Muscle of back (tissue), 11 donors: ENCODE data around the gene HSPB6. TPM values are rescaled to one million over a fixed set of nuclear protein-coding genes. Genes with fewer than 3 reads are reported as not detected.

Experiments used
- DNase-seq, 3 donors: peaks; one replicate each; pipeline versions ENCODE4 v3.0.0 to v3.0.0-alpha.2; 2013
- polyA plus RNA-seq, 10 donors: library from polyadenylated mRNA; unstranded; fragments of 120-200 nt; gene quantifications; one replicate each; pipeline ENCODE4 v1.2.1, GENCODE V29; 2013; ENCODE audit not compliant: insufficient read length in 10 of 10

The HSPB6 gene
- polyA plus RNA-seq, 10 donors: 193 to 769 (median 611) TPM

DNA sequence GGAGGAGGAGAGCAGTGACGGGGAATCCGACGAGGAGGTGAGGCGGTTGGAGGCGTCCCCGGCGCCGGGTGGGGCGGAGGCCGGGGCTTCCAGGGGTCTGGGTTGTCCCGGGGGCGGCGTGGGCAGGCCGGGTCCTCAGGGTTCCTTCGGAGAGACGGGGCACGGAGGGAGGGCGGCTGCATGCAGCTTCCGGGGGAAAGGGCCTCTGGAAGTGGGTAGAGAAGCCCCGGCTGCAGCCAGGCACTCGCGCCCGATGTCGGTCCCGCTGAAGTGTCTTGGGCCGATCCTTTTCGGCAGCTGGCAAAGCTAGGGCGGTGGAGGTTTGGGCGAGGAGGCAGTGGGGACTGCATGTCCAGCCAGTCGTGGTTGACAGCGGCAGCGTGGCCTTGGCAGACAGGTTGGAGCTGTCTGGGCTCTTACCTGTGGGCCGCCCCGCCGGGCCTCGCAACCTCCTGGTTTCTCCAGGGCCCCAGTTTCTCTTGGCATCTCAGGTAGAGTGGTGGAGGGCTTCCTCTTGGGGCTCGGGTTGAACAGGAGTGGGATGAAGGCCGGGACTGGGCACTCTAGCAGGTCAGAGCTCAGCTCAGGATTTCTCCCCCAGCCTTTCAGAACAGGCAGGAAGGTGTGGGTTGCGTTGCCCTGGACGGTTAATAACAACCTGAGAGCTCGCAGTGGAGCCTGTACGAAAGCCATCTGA is 38.3 kb downstream of the HSPB6 start:
- DNase-seq: peak in 1 of 3 donors; percentile 54

DNA sequence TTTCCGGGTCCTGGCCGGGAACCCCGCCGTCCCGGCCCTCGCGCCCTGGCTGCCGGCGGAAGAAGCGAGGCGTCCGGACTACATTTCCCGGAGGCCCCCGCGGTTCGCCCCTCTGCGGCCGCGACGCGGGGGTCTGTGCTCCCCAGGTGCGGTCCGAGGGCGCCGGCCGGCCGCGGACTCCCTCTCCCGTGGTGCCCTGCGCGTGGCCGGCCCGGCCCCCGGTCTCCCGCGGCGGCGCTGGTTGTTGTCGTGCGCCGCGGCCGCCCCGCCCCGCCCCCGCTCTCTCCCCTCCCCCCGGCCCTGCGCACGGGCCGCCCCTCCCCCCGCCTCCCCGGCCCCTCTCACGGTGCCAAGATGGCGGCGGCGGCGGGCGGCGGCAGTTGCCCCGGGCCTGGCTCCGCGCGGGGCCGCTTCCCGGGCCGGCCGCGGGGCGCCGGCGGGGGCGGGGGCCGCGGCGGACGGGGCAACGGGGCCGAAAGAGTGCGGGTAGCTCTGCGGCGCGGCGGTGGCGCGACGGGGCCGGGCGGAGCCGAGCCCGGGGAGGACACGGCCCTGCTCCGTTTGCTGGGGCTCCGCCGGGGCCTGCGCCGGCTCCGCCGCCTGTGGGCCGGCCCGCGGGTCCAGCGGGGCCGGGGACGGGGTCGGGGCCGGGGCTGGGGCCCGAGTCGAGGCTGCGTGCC is 39.0 kb downstream of the HSPB6 start, which contains the start of gene KMT2B:
Gene KMT2B, plus strand, starts transcription at position 339 of the 680 bp plus-strand sequence. Its CDS starts 16 bp downstream, at position 355.
- peak in 2 of 3 donors; percentile 96 for DNase-seq

- peak; percentile 74 to 99 (median 89) for DNase-seq
Measured at GRCh38 chr19:35716801-35717664, 39.8 kb downstream of the HSPB6 start.

- peak in 1 of 3 donors; percentile 68 for DNase-seq
Measured at GRCh38 chr19:35715981-35716800, 40.6 kb downstream of the HSPB6 start.

DNA sequence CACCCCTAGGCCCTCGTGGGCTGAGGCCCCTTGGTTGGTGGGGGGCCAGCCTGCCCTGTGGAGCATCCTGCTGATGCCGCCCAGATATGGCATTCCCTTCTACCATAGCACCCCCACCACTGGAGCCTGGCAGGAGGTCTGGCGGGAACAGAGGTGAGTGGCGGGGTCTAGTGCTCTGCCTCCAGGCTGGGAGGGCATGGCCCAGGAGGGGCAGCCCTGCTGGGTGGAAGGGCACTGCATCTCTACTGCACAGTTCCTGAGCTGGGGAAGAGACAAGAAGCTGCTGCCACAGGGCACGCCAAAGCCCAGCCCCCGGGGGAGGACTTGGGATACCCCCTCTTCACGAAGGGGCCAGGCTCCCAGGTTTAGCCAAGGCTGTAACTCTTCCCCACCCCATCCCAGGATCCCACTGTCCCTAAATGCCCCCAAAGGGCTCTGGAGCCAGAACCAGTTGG is 41.4 kb downstream of the HSPB6 start:
- DNase-seq: no peak

DNA sequence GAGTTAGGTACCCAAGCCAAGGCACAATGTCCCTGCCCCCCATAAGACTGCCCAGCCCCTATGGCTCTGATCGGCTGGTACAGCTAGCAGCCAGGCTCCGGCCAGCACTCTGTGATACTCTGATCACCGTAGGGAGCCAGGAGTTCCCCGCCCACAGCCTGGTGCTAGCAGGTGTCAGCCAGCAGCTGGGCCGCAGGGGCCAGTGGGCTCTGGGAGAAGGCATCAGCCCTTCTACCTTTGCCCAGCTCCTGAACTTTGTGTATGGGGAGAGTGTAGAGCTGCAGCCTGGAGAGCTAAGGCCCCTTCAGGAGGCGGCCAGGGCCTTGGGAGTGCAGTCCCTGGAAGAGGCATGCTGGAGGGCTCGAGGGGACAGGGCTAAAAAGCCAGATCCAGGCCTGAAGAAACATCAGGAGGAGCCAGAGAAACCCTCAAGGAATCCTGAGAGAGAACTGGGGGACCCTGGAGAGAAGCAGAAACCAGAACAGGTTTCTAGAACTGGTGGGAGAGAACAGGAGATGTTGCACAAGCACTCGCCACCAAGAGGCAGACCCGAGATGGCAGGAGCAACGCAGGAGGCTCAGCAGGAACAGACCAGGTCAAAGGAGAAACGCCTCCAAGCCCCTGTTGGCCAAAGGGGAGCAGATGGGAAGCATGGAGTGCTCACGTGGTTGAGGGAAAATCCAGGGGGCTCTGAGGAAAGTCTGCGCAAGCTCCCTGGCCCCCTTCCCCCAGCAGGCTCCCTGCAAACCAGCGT is 42.1 kb downstream of the HSPB6 start:
- no peak for DNase-seq

DNA sequence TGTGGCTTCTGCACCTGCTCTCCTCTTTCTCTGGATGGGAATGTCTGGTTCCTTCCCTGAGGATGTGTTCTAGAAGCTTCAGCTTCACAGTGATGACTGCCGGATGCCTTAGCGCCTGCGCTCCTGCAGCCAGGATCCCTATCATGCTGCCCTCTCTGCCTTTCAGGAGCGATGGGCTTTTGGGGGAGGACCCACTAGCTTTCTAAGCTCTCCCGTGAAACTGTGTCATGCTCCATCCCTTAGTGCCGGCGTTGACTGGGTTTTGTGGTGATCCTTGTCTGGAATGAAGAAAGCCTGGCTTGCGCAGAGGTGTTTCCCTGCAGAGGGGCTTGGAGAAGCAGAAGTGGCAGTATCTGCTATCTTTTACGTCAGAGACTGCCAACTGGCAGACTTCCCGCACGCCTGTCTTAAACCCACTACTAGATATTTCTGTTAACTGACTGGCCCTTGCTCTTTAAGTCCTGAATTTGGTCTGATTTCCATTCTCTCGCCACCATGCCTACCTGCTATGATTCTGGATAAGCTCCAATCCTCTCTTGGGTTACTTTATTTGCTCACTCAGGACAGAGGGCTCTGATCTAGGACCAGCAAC is 42.8 kb downstream of the HSPB6 start:
- DNase-seq: no peak

GRCh38 chr19:35713506-35713850 is 43.4 kb downstream of the HSPB6 start:
- no peak for DNase-seq

- DNase-seq: no peak
Measured at GRCh38 chr19:35712567-35713505, 44.0 kb downstream of the HSPB6 start.

DNA sequence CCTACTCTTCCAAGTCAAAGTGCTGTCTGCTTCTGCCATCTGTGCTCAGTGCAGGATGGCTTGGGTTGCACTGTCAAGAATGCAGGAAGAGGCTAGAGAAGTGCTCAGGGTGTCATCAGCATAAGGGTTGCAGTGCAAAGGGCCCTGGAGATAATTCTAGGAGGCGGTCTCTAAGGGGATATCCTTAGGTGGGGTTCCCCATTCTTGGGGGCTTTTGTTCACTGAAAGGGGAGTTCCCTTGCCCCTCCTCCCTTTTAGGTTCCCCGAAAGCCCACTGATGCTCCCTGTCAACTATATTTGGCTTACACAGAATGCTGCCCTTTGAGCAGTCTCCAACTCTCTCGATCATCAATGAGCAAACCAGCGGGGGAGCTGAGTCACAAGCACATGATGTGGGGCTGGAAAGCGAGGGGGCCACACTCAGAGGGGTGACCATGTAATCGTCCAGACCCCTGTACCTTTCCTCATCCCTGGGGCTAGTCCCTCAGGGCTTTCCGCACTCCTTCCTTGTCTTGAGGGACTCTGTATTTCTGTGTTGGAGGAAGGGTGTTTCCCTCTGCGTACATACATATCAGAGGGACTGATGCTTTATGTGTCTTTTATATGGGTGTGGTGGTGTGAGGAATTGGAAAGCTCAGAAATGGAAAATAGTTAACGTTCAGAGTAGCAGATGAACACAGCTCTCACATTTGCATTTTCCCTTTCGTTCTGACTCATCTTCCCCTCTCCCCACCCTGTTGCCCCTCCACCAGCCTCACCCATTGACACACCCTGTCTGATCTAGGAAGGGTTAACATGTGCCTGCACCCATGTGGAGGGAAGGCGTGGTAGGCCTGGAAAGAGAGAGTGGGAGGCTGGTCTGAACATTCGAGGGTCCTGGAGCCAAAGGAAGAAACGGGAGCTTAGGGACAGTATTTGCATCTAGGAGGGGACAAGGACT is 45.8 kb downstream of the HSPB6 start:
- DNase-seq: no peak

DNA sequence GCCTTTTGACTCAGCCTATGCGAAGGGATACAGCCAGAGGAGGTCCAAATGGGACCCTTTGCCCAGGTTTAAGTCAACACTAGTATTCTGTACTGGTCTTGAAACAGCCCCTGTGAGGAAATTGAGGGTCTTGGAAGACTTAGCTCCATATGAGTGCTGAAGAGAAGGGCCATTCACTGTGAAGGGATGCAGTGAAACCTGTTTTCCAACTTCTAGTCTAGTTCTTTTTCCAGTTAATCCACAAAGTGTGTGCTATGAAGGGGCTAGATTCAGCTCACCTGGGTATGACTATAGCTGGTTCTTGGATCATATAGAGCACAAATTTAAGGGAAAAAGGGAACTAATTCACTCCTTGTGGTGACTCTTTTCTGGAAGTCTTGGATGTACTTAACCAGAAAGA is 48.4 kb downstream of the HSPB6 start:
- DNase-seq: no peak

Other genes with a start within 250 kb of the HSPB6 start
- 10 to 100 TPM in 2 of 10 donors, 1 to 10 TPM in 5, under 1 TPM in 3; 0.46 to 53.6 (median 1.5) TPM for gene DMKN, start 243.4 kb downstream of the HSPB6 start, polyA plus RNA-seq
- 10 to 100 TPM in 1 of 10 donors, 1 to 10 TPM in 1, under 1 TPM in 2, not detected in 6; 0.15 to 19.3 (median 0.72) TPM for gene SBSN, start 228.7 kb downstream of the HSPB6 start, polyA plus RNA-seq
- gene GAPDHS, start 223.6 kb downstream of the HSPB6 start, polyA plus RNA-seq: not detected
- gene TMEM147, start 211.4 kb downstream of the HSPB6 start, polyA plus RNA-seq: 10 to 100 TPM; 40.3 to 49.6 (median 45.1) TPM
- under 1 TPM in 1 of 10 donors, not detected in 9; 0.04 TPM for gene ATP4A, start 193.4 kb downstream of the HSPB6 start, polyA plus RNA-seq
- not detected for gene PMIS2, start 170.9 kb downstream of the HSPB6 start, polyA plus RNA-seq
- 10 to 100 TPM in 9 of 10 donors, 1 to 10 TPM in 1; 10.0 to 14.5 (median 12.3) TPM for gene HAUS5, start 144.3 kb downstream of the HSPB6 start, polyA plus RNA-seq
- gene RBM42, start 128.0 kb downstream of the HSPB6 start, polyA plus RNA-seq: 10 to 100 TPM; 30.4 to 55.8 (median 38.3) TPM
- 1 to 10 TPM; 1.6 to 4.1 (median 2.5) TPM for gene ETV2, start 115.3 kb downstream of the HSPB6 start, polyA plus RNA-seq
- gene COX6B1, start 108.7 kb downstream of the HSPB6 start, polyA plus RNA-seq: 100 to 1,000 TPM; 243 to 330 (median 261) TPM
- 1 to 10 TPM in 2 of 10 donors, not detected in 8; 6.1 to 6.5 TPM for gene UPK1A, start 90.5 kb downstream of the HSPB6 start, polyA plus RNA-seq
- gene ZBTB32, start 52.5 kb downstream of the HSPB6 start, polyA plus RNA-seq: under 1 TPM in 5 of 10 donors, not detected in 5; 0.08 to 0.59 (median 0.25) TPM
- 10 to 100 TPM; 17.6 to 26.1 (median 23.0) TPM for gene KMT2B, start 39.0 kb downstream of the HSPB6 start, polyA plus RNA-seq
- 1 to 10 TPM; 2.2 to 4.1 (median 3.3) TPM for gene IGFLR1, start 14.6 kb downstream of the HSPB6 start, polyA plus RNA-seq
- gene U2AF1L4, start 11.6 kb downstream of the HSPB6 start, polyA plus RNA-seq: 10 to 100 TPM; 10.4 to 15.6 (median 12.7) TPM
- gene PSENEN, start 11.4 kb downstream of the HSPB6 start, polyA plus RNA-seq: 10 to 100 TPM; 32.5 to 41.0 (median 37.1) TPM
- 10 to 100 TPM in 4 of 10 donors, 1 to 10 TPM in 6; 7.9 to 13.1 (median 9.6) TPM for gene LIN37, start 8.5 kb downstream of the HSPB6 start, polyA plus RNA-seq
- 10 to 100 TPM in 8 of 10 donors, 1 to 10 TPM in 2; 9.5 to 15.2 (median 11.6) TPM for gene PROSER3, start 1.1 kb upstream of the HSPB6 start, polyA plus RNA-seq
- gene ARHGAP33, start 18.5 kb upstream of the HSPB6 start, polyA plus RNA-seq: 10 to 100 TPM in 7 of 10 donors, 1 to 10 TPM in 3; 7.1 to 24.1 (median 14.5) TPM
- not detected for gene PRODH2, start 55.8 kb upstream of the HSPB6 start, polyA plus RNA-seq
- under 1 TPM in 8 of 10 donors, not detected in 2; 0.09 to 0.52 (median 0.15) TPM for gene NPHS1, start 95.5 kb upstream of the HSPB6 start, polyA plus RNA-seq
- gene KIRREL2, start 99.9 kb upstream of the HSPB6 start, polyA plus RNA-seq: 1 to 10 TPM in 1 of 10 donors, under 1 TPM in 9; 0.18 to 1.1 (median 0.33) TPM
- gene APLP1, start 111.5 kb upstream of the HSPB6 start, polyA plus RNA-seq: 10 to 100 TPM in 1 of 10 donors, 1 to 10 TPM in 9; 3.8 to 12.7 (median 5.9) TPM
- gene NFKBID, start 143.5 kb upstream of the HSPB6 start, polyA plus RNA-seq: 1 to 10 TPM; 1.1 to 3.1 (median 1.7) TPM
- 10 to 100 TPM in 1 of 10 donors, 1 to 10 TPM in 9; 3.7 to 11.6 (median 5.3) TPM for gene HCST, start 145.5 kb upstream of the HSPB6 start, polyA plus RNA-seq
- 10 to 100 TPM; 11.6 to 22.8 (median 16.9) TPM for gene TYROBP, start 151.3 kb upstream of the HSPB6 start, polyA plus RNA-seq
- 10 to 100 TPM in 1 of 10 donors, 1 to 10 TPM in 9; 4.4 to 13.1 (median 7.6) TPM for gene LRFN3, start 179.3 kb upstream of the HSPB6 start, polyA plus RNA-seq
- 10 to 100 TPM in 9 of 10 donors, 1 to 10 TPM in 1; 9.4 to 13.8 (median 11.4) TPM for gene SDHAF1, start 238.2 kb upstream of the HSPB6 start, polyA plus RNA-seq